HG03571 (cell line): Measurements from ENCODE around the gene PLCXD3.

Experiments
- ATAC-seq: cut with Tn5 transposase; IDR thresholded peaks from one replicate; pipeline ENCODE4 v1.9.1; 2021; ENCODE audit not compliant: unreplicated experiment

Gene PLCXD3

DNA sequence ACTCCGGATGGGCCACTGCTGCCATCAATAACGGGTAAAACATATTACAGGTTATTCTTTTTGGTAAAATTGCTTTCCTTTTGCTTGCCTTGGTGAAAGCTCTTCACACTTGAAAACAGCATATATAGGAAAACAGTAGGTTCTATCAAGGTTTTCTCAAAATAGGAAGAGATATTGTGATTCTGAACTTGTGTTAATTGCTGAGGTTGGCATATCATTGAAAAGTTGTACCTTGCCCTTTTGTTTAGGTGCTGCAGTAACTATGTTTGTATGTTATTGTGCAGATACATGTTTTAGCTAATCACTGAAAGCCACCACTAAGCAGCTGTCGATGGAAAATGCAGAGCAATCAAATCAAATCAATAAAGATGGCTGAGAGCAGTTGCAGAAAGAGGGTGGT, 219.1 kb downstream of the PLCXD3 start:
- no peak for ATAC-seq

DNA sequence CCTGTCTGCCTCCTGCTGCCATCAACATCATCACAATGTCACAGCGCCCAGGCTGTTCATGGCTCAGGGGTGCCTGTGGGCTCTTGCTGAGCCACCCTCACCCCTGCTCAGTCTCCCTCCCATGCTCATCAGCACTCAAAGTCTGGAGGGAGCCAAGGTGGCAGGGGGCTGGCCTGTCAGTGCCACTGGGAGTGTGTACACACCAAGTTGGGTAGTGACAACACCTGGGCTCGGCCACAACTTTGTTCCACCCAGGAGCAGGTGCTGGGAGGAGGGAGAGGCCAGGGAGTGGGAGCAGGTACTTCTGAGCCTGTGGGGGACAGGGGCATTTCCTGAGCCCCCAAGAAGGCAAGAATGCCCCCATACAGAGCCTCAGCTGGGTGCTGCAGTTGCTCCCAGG, 219.6 kb downstream of the PLCXD3 start:
- no peak for ATAC-seq

DNA sequence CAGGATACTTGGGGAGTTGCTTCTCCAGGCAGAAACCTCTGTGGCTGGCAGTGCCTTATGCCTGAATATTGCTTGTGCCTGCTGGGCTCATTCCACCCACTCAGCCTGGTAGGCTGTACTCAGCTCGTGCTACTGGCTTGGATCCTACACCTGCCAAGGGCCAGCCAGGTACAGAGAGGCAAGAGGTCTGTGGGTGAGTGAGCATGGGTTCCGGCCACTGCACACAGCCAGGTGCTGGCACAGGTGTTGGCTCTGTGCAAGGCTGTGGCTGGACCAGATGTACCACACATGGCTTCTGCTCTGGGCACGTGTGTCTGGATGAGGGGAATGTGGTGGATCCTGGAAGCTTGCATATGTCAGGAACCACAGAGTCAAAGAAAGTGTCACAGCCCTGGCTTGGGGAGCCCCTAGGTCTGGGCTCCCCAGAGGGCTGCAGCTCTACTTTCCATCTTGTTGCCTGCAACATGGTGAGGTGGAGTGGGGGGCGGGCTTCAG, 220.4 kb downstream of the PLCXD3 start:
- ATAC-seq, result no peak

DNA sequence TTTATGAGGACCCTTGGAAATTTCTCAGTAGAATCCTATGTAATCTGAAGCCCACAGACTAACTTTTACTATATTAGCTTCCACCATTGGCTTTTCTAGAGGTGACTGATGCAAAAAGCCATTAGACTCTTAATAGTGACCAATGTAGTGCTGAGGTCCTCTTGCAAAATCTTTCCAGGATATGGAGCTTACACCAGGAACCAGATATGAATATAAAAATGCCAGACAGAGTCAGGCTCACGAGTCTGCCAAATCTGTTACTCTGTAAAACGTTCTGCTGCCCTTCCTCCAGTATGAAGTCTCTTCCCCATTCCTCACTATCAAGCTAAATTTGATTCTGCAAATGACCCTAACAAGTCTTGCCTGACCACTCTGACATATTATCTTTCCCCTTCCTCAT, 223.7 kb downstream of the PLCXD3 start:
- ATAC-seq, result no peak

DNA sequence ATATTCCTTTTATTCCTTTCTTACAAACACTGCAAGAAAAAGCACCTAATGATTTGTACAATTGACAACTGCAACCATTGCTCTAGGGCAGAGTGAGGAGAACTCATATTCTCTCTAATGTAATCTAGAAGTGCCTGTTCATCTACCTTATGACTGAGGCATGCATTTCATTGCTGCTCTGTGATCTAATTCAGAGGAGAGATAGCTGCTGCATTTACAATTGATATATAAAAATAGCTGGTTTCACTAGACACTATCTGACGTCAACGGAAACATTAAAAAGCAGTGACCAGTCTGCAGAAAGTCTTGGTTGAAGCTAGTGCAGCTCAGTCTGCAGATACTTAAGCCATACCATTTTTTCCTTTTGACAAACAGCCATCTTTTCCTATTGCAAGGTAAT, 224.2 kb downstream of the PLCXD3 start:
- no peak for ATAC-seq

DNA sequence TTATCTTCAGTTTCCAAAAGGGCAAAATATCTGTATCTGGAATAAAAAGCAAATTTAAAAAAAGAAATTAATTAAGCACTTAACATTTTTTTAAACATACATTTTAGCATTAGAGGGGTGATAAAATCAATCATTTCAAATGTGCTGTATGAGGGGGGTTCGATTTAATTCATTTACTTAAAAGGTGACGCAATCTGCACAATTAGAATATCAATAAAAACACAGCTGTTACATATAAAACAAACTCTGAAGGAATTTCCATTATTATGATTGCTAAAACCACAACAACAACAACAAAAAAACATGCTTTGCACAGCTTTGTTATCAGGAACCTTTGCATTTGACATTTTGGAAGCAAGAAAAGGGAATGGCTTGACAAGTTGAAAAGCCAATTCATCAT, 225.5 kb downstream of the PLCXD3 start:
- ATAC-seq, result no peak

DNA sequence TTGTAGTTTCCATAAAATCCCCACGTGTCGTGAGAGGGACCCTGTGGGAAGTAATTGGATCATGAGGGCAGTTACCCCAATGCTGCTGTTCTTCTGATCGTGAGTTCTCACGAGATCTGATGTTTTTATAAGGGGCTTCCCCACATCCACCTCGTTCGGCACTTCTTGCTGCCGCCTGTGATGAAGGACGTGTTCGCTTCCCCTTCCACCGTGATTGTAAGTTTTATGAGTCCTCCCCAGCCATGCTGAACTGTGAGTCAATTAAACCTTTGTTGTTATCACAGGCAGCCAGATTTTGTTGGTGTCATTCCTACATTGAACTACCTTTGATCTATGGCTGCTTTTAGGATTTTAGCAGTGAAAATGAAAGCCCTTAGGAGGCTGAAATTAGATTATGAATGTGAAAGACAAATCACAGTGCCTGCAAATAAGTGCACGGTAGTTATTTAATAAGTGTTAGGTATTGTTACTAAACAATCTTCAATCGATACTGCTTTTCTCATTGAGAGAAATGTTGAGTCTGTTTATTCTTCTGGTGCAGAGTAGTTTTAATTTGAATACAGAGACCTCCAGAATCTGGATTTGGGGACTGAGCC, 229.1 kb downstream of the PLCXD3 start:
- ATAC-seq, result no peak

DNA sequence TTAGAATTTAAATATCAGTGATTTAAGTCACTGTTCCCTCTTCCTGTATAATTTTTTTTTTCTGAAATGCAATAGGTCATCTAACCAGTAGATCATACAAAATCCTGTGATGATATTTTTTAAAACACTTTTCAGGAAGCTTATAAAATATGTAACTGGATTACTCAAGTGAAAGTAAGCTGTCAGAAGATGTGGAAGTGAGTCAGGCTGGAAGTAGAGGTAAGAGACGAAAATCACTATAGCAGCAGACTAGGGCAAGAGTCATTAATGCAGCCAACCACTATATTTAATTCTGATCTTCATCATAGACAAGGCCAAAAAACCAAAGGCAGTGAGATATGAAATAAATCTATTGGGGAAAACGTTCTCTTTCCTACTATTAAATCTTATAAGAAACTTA, 231.4 kb downstream of the PLCXD3 start:
- no peak for ATAC-seq

DNA sequence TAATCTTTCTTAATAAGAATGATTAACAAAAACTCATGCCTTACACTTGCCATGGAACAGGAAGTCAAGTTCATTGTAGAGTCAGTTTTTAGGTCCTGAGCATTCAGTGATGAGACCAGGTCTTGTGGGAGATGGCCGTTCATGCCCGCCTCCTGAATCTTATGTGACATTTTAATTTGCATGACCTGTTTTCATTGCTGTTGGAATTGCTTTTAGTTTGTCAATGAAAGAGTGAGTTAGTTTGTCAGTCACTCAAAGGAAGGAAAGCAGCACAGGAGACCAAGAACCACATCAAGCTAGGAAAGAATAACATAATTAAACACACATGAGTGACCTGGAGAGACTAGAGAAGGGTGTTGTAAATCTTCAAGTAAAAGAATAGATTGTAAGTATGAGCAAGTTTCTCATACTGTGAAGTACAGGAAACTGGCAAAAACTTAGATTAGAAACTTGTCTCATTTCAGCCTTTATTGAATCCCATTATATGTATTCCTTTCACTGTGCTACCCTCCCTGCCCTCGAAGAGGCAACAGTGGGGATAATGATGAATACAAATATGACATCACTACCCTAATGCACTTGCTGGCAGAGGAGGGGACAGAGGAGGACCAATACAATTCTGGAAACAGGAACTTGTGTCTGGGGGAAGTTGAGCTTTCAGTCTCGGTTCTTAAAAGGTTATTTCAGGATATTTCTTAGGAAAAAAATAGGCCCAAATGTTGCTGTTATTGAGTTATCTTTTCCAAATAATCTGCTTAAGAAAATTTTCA, 232.7 kb downstream of the PLCXD3 start:
- ATAC-seq, result no peak

DNA sequence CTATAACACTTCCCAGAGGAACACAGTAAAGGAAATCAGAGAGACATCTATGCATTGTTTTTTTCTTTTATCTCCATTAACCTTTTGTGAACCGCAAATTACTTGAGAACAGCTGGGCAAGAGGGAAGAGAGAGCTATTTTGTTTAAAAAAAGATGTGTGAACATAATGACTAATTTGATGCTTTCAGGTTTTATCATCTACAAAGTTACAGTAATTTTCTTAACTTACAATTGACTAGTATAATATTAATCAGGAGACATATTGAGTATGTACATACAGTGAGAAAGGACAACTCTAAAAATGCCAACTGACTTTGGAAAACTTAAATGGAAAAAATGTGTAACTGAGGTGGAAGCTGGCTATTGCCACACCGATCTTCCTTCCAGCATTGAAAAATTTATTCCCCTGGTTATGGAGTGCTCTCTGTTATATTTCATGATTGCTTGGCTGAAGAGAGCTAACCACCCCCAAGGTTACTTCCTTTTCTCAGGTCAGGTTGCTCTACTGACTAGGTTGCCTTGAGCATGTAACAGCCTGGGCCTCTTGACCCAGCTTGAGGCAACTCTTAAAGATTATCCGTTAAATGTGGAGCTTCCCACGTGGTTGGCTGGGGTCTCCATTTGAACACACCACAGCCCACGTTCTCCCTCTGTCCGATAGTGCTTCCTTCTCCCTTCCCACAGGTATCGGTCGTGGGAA, 234.4 kb downstream of the PLCXD3 start:
- ATAC-seq, result peak; percentile 74

DNA sequence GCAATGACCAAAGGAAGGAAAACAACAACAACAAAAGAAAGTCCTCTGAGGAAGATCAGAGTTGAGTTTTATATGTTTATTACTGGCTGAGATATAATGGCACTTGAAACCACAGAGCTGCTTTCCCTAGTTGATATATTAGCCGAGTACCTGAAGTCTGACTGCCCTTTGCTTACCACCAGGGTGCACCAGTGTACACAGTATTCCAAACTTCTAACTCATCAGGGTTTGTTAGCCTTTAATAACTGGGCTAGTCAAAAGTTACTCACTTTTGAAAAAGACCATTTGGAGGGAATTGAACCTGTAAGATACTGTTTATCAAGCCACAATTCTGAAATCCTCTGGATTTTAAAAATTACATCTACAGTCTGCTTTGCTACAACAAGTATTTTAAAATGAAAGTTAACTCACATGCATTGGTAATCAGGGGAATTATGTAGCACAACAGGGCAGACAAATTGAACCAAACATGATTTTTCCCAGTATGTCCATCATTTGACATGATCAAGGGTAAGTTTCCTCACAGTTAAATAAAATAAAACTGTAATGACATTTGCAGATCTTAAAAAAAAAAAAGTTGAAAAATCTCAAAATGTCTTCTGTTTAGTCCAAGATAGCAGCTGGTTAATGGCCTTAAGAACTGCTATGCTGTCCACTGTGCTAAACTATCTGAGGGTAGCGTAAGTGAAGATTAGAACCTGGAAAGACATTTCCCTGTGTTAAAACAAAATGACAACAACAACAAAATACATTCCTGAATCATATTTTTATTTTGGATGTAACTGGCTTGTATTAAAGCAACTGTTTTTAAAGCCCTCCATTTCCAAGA, 239.8 kb downstream of the PLCXD3 start:
- ATAC-seq, result no peak

DNA sequence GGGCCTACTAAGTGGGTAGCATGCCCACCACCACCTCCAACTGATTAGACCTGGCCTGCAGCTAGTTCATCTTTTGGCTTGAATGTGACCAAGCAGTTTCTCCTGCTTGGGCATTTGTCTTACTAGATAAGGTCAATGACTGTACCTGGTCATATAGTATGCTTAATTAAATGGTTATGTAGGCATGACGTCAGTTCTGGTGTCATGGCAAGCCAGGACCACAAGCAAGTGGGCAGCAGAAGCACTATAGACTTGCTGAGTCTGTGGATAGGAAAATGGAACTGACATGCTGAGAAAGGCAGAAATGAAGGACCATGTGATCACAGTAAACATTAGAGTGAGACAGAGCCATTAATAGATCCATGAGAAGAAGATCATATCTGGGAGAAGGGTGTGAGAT, 241.5 kb downstream of the PLCXD3 start:
- ATAC-seq, result no peak

DNA sequence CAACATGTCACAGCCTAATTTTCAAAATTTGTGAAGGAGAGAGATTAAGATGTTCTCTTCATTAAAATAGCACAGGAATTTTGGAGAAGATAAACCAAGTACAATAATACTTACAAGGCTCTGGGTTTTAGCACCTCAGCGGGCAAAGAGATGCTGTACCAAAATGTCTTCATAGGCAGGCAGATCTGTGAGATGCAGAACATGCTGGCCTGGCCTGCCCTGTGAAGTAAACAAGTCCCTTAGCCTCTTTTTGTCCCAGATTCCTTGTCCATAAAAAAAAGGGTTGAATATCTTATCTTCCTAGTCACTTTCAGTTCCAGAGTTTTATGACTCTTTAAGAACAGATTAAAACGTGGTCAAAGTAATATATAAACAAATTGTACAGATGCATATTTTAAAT, 244.0 kb downstream of the PLCXD3 start:
- no peak for ATAC-seq

DNA sequence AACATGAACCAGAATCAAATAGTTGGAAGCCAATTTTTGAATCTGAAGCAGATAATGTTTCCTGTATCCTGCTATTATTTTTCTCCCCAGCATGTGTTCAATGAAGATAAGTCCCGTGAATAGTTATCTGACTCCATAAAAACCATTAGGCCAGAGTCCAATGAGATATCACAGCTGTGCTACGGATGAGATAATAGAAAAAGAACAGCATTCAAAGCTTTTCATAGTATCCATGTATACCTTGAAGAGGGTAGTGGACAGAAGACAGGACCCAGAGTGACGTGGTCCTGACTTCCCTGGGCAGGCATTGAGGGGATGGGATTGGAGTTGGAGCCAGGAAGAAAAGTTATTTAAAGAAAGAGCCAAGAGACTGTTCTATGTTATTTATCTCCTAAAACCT, 246.4 kb downstream of the PLCXD3 start:
- no peak for ATAC-seq

DNA sequence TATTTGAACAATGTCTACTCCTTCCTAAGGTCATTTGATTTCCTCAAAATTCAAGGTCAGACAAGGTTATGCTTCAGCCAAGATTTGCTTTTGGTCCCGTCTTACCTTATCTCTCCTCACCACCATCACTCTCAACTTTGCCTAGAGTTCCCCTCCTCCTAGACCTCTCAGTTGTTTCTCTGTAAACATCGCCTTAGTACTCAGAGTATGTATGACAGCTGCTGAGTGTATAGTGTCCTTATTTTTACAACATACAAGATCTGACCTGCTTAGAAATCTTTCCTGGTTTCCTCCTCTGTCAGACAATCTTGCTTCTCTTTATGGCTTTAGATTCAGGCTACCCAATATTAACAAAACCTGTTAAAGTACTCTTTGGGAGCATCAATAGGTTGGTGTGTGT, 247.1 kb downstream of the PLCXD3 start:
- ATAC-seq, result no peak
